GM12865 (cell line): Measurements from ENCODE around the gene ADGB.

ENCODE experiments used
- DNase-seq: peaks from one replicate; pipeline ENCODE4 v3.0.0; 2010; ENCODE audit warnings: low read depth
- H3K4me3 ChIP-seq: 2 replicates; pipeline ENCODE4 v1.5.1; 2011; ENCODE audit warnings: mild to moderate bottlenecking, low read depth, low read length, control low read depth
- CTCF ChIP-seq: IDR thresholded peaks from 2 replicates; pipeline ENCODE4 v1.5.1; 2011; ENCODE audit warnings: low read length, control low read depth, low read depth, inconsistent platforms; ENCODE audit not compliant: insufficient read depth; ENCODE audit errors: missing control alignments

Gene ADGB

GRCh38 chr6:146689806-146690205 is 91.0 kb downstream of the ADGB start:
- TF ChIP-seq CTCF = no peak
- no peak for DNase-seq
- no peak overlapping the region for H3K4me3 ChIP-seq

GRCh38 chr6:146693342-146693741 is 94.6 kb downstream of the ADGB start:
- no peak for DNase-seq
- H3K4me3 ChIP-seq = no peak overlapping the region
- no peak for TF ChIP-seq CTCF

GRCh38 chr6:146697921-146698320 is 99.1 kb downstream of the ADGB start:
- no peak overlapping the region for H3K4me3 ChIP-seq
- no peak for TF ChIP-seq CTCF
- no peak for DNase-seq

GRCh38 chr6:146700078-146700686 is 101.4 kb downstream of the ADGB start:
- DNase-seq = peak; percentile 72
- TF ChIP-seq CTCF = peak; percentile 46
- no peak overlapping the region for H3K4me3 ChIP-seq

GRCh38 chr6:146701632-146702031 is 102.9 kb downstream of the ADGB start:
- no peak for TF ChIP-seq CTCF
- no peak overlapping the region for H3K4me3 ChIP-seq
- DNase-seq = no peak

GRCh38 chr6:146709036-146709622 is 110.4 kb downstream of the ADGB start:
- TF ChIP-seq CTCF = no peak
- DNase-seq = no peak
- no peak overlapping the region for H3K4me3 ChIP-seq

GRCh38 chr6:146719387-146719786 is 120.6 kb downstream of the ADGB start:
- no peak for TF ChIP-seq CTCF
- DNase-seq = no peak
- no peak overlapping the region for H3K4me3 ChIP-seq
